COLO829 (cell line): ENCODE results near the gene RPLP2.
A peak's percentile ranks its signal among the peaks of the same experiment; 100 is the strongest.

Source experiments
- DNase-seq: peaks from one replicate; pipeline ENCODE4 v3.0.0; 2012; ENCODE audit warnings: low spot score

RPLP2 gene

GRCh38 chr11:850775-851763, 41.3 kb downstream of the RPLP2 start:
- DNase-seq, result no peak

- no peak for DNase-seq
These were observed 43.0 kb downstream of the RPLP2 start for GRCh38 chr11:852762-853161.

- no peak for DNase-seq
These were observed 44.1 kb downstream of the RPLP2 start for GRCh38 chr11:853682-854448.

GRCh38 chr11:854601-855329, 45.0 kb downstream of the RPLP2 start:
- no peak for DNase-seq

- no peak for DNase-seq
These were observed 45.5 kb downstream of the RPLP2 start for GRCh38 chr11:855330-855674.

- DNase-seq, result no peak
These were observed 46.0 kb downstream of the RPLP2 start for GRCh38 chr11:855796-856195.

- no peak for DNase-seq
These were observed 46.6 kb downstream of the RPLP2 start for GRCh38 chr11:856397-856796.

- DNase-seq, result no peak
These were observed 48.4 kb downstream of the RPLP2 start for GRCh38 chr11:858053-858761.

GRCh38 chr11:858762-859339, 49.1 kb downstream of the RPLP2 start:
- DNase-seq, result no peak

GRCh38 chr11:859394-860131, 49.8 kb downstream of the RPLP2 start:
- peak; percentile 65 for DNase-seq

GRCh38 chr11:860234-861104, 50.7 kb downstream of the RPLP2 start:
- no peak for DNase-seq

- DNase-seq, result no peak
These were observed 51.3 kb downstream of the RPLP2 start for GRCh38 chr11:861105-861479.

GRCh38 chr11:862081-862661, 52.4 kb downstream of the RPLP2 start:
- no peak for DNase-seq
